ENCODE results near the gene LRRC45. TPM values are rescaled to one million over a fixed set of nuclear protein-coding genes. Genes with fewer than 3 reads are reported as not detected.

The LRRC45 gene
- total RNA-seq, 4 donors from 2014 or later = 0.29 to 14.2 (median 5.3) TPM

GRCh38 chr17:82006468-82007227 lies 16.5 kb upstream of the LRRC45 start:
- Histone ChIP-seq H3K27ac (peak overlapping the region in 1 of 2 donors; percentile 7), H3K4me1 (peaks cover 8 to 15% of the 10 kb centered on the region in 2 donors), H3K9me3 (no peaks in the 10 kb centered on the region), H3K4me3 (no peak overlapping the region), H3K27me3 (no peaks in the 10 kb centered on the region), H3K36me3 (no peaks in the 10 kb centered on the region)
- TF ChIP-seq CTCF (IDR thresholded peaks at IDR 0.05) (no peak), POLR2A (IDR thresholded peaks at IDR 0.05) (no peak)
- intact Hi-C loops (cut with DNase I; ENCODE audit: low total_unique reads) = no loop called here
- peak; percentile 70 to 73 for DNase-seq

- Histone ChIP-seq H3K27ac (no peak overlapping the region), H3K4me1 (peaks cover 8 to 15% of the 10 kb centered on the region in 2 donors), H3K9me3 (no peaks in the 10 kb centered on the region), H3K36me3 (no peaks in the 10 kb centered on the region), H3K4me3 (no peak overlapping the region), H3K27me3 (no peaks in the 10 kb centered on the region)
- intact Hi-C loops (cut with DNase I; ENCODE audit: low total_unique reads) = no loop called here
- no peak for TF ChIP-seq POLR2A (IDR thresholded peaks at IDR 0.05)
- TF ChIP-seq CTCF (IDR thresholded peaks at IDR 0.05) = no peak
- no peak for DNase-seq
Measured at GRCh38 chr17:82007228-82007494, 15.9 kb upstream of the LRRC45 start.

GRCh38 chr17:82007495-82008257 lies 15.4 kb upstream of the LRRC45 start:
- no peak for TF ChIP-seq POLR2A (IDR thresholded peaks at IDR 0.05)
- DNase-seq = no peak
- Histone ChIP-seq H3K36me3 (no peaks in the 10 kb centered on the region), H3K27me3 (no peaks in the 10 kb centered on the region), H3K4me3 (no peak overlapping the region), H3K9me3 (no peaks in the 10 kb centered on the region), H3K27ac (no peak overlapping the region), H3K4me1 (peaks cover 8 to 15% of the 10 kb centered on the region in 2 donors)
- intact Hi-C loops (cut with DNase I; ENCODE audit: low total_unique reads) = no loop called here

GRCh38 chr17:82008258-82008940 lies 14.7 kb upstream of the LRRC45 start:
- peaks cover 2 to 13% of the 10 kb centered on the region in 2 donors for H3K4me1 ChIP-seq
- DNase-seq = no peak
- H3K4me3 ChIP-seq = no peak overlapping the region
- no peaks in the 10 kb centered on the region for H3K27me3 ChIP-seq
- no peak for TF ChIP-seq POLR2A (IDR thresholded peaks at IDR 0.05)
- TF ChIP-seq CTCF (IDR thresholded peaks at IDR 0.05) = no peak
- no peak overlapping the region for H3K27ac ChIP-seq
- intact Hi-C loops (cut with DNase I; ENCODE audit: low total_unique reads) = no loop called here
- H3K36me3 ChIP-seq = no peaks in the 10 kb centered on the region
- no peaks in the 10 kb centered on the region for H3K9me3 ChIP-seq

GRCh38 chr17:82008941-82009405 lies 14.1 kb upstream of the LRRC45 start:
- Histone ChIP-seq H3K27ac (no peak overlapping the region), H3K4me3 (no peak overlapping the region), H3K27me3 (no peaks in the 10 kb centered on the region), H3K36me3 (no peaks in the 10 kb centered on the region), H3K9me3 (no peaks in the 10 kb centered on the region), H3K4me1 (peaks cover 0 to 10% of the 10 kb centered on the region in 2 donors)
- intact Hi-C loops (cut with DNase I; ENCODE audit: low total_unique reads) = no loop called here
- TF ChIP-seq POLR2A (IDR thresholded peaks at IDR 0.05) = no peak
- no peak for DNase-seq

GRCh38 chr17:82009413-82009812 lies 13.7 kb upstream of the LRRC45 start:
- no peak overlapping the region for H3K27ac ChIP-seq
- H3K36me3 ChIP-seq = no peaks in the 10 kb centered on the region
- no peaks in the 10 kb centered on the region for H3K27me3 ChIP-seq
- no peaks in the 10 kb centered on the region for H3K9me3 ChIP-seq
- peaks cover 0 to 5% of the 10 kb centered on the region in 2 donors for H3K4me1 ChIP-seq
- TF ChIP-seq CTCF (IDR thresholded peaks at IDR 0.05) = no peak
- intact Hi-C loops (cut with DNase I; ENCODE audit: low total_unique reads) = no loop called here
- no peak overlapping the region for H3K4me3 ChIP-seq
- DNase-seq = no peak

All from uterus (tissue), 4 donors.